Measurements from ENCODE around the gene CTBP2.

DNA sequence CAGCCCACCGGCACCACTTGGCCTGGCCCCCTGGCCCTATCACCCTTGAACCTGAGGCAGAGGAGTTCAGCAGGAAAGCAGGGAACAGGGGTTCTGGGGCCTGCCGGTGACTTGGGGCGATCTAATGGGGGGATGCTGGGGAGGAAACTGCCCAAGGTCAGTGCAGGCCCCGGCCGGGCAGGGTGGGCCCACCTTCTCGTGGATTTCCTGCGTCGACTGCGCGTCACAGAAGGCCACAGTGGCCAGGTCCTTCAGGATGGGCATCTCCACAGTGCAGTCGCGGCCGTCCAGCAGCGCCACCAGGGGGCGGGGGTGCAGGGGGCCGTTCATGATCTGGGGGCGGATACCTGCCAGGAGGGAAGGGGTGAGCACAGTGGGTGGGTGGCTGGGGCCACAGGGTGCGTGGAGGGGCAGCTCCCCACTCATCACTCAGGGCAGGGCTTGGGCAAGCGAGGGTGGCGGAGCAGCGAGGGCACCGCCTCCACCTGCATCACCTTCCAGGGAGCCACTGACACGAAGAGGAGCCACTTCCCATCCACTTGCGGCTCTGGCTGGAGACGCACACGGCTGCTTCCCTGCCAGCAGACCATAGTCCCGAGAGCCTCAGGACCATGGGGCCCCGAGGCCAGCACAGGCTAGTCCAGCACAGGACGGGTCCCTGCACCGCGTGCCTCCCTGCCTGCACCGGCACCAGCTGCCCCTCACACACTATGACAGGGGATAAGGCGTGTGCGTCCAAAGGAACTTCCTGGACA, 157.0 kb downstream of the CTBP2 start:
- TF ChIP-seq POLR2A (IDR thresholded peaks at IDR 0.05) = no peak
- TF ChIP-seq, protein P1, sequence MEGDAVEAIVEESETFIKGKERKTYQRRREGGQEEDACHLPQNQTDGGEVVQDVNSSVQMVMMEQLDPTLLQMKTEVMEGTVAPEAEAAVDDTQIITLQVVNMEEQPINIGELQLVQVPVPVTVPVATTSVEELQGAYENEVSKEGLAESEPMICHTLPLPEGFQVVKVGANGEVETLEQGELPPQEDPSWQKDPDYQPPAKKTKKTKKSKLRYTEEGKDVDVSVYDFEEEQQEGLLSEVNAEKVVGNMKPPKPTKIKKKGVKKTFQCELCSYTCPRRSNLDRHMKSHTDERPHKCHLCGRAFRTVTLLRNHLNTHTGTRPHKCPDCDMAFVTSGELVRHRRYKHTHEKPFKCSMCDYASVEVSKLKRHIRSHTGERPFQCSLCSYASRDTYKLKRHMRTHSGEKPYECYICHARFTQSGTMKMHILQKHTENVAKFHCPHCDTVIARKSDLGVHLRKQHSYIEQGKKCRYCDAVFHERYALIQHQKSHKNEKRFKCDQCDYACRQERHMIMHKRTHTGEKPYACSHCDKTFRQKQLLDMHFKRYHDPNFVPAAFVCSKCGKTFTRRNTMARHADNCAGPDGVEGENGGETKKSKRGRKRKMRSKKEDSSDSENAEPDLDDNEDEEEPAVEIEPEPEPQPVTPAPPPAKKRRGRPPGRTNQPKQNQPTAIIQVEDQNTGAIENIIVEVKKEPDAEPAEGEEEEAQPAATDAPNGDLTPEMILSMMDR (IDR thresholded peaks at IDR 0.05) = no peak
